ENCODE results near the gene ZNF155.

- TF ChIP-seq CTCF (IDR thresholded peaks at IDR 0.05; ENCODE audit: low read depth, low read length) (no peak), POLR2A (IDR thresholded peaks at IDR 0.05; ENCODE audit: extremely low read depth, insufficient read length) (no peak), MAX (IDR thresholded peaks at IDR 0.05; ENCODE audit: low read depth, low read length) (no peak)
These were observed at the start of gene ZNF155 for GRCh38 chr19:43983912-43984686.
